Endodermal cell (in vitro differentiated cells): ENCODE data around the gene STEAP1B. TPM values are rescaled to one million over a fixed set of nuclear protein-coding genes. Genes with fewer than 3 reads are reported as not detected.
A peak's percentile ranks its signal among the peaks of the same experiment; 100 is the strongest.

ENCODE experiments used
- DNase-seq: peaks from one replicate; pipeline ENCODE4 v3.0.0-alpha.2; 2017
- H3K27ac ChIP-seq: 2 replicates; pipeline ENCODE4 v1.5.1; 2013; ENCODE audit warnings: mild to moderate bottlenecking, low read depth, low read length, moderate library complexity
- H3K27me3 ChIP-seq: 2 replicates; pipeline ENCODE4 v1.6.1; 2013; ENCODE audit warnings: mild to moderate bottlenecking, low read length, moderate library complexity; ENCODE audit not compliant: insufficient read depth, control insufficient read depth, poor library complexity, severe bottlenecking
- H3K36me3 ChIP-seq: 2 replicates; pipeline ENCODE4 v1.7.0; 2013; ENCODE audit warnings: mild to moderate bottlenecking, low read length, moderate library complexity; ENCODE audit not compliant: control insufficient read depth, insufficient read depth
- H3K4me1 ChIP-seq: one replicate; pipeline ENCODE4 v1.7.0; 2013; ENCODE audit warnings: low read length; ENCODE audit not compliant: control insufficient read depth, insufficient read depth
- H3K4me3 ChIP-seq: 2 replicates; pipeline ENCODE4 v1.5.1; 2013; ENCODE audit warnings: mild to moderate bottlenecking, low read length, moderate library complexity
- H3K9ac ChIP-seq: 2 replicates; pipeline ENCODE4 v1.6.1; 2013; ENCODE audit warnings: mild to moderate bottlenecking, low read length, moderate library complexity; ENCODE audit not compliant: poor library complexity, severe bottlenecking; ENCODE audit errors: extremely low read depth
- H3K9me3 ChIP-seq: 2 replicates; pipeline ENCODE4 v1.6.1; 2013; ENCODE audit warnings: mild to moderate bottlenecking, low read length, moderate library complexity; ENCODE audit not compliant: control insufficient read depth
- H3K27ac Mint-ChIP-seq: 2 replicates; pipeline ENCODE4 v1.8.0; 2020; ENCODE audit warnings: mixed read lengths
- H3K27me3 Mint-ChIP-seq: 2 replicates; pipeline ENCODE4 v1.8.0; 2021; ENCODE audit warnings: mild to moderate bottlenecking, mixed read lengths; ENCODE audit not compliant: insufficient read depth
- H3K36me3 Mint-ChIP-seq: 2 replicates; pipeline ENCODE4 v1.8.0; 2020; ENCODE audit warnings: low read depth, mixed read lengths
- H3K4me1 Mint-ChIP-seq: 2 replicates; pipeline ENCODE4 v1.8.0; 2020; ENCODE audit warnings: mixed read lengths
- H3K4me3 Mint-ChIP-seq: 2 replicates; pipeline ENCODE4 v1.8.0; 2020; ENCODE audit warnings: mild to moderate bottlenecking, moderate library complexity, mixed read lengths
- H3K9me3 Mint-ChIP-seq: 2 replicates; pipeline ENCODE4 v1.8.0; 2020; ENCODE audit warnings: mild to moderate bottlenecking, mixed read lengths
- CTCF ChIP-seq: fragments of 200-600 bp; sonication (generic); conservative IDR thresholded peaks from 2 replicates; pipeline ENCODE4 v1.5.0; 2021; ENCODE audit warnings: antibody characterized with exemption, mild to moderate bottlenecking
- WGBS, 2 experiments: methylation state at CpG; one replicate each; pipeline versions ENCODE4 v1.1.5 to v1.1.7; 2013; ENCODE audit warnings: missing lambda C conversion rate in 2 of 2, mixed read lengths in 1 of 2; ENCODE audit not compliant: insufficient coverage in 1 of 2, insufficient read length in 1 of 2; 5-methylcytosine and 5-hydroxymethylcytosine counted together
- total RNA-seq, 2 donors: library from RNA; stranded (reverse); fragmentation: NEBNext Ultra II Directional in 1 of 2; extraction: Animal tissue kit (Norgen Biotek cat#: 25700) in 1 of 2; gene quantifications; 2 replicates in 1 of 2; 3 replicates in 1 of 2; pipeline ENCODE4 v1.2.1, GENCODE V29; 2021

Gene STEAP1B
- total RNA-seq, 2 donors from 2014 or later: 30.5 to 54.2 TPM

GRCh38 chr7:22445140-22445743, 54.7 kb downstream of the STEAP1B start:
- H3K4me1 ChIP-seq: peaks cover 7% of the 10 kb centered on the region
- H3K4me3 Mint-ChIP-seq: no peak overlapping the region
- no peaks in the 10 kb centered on the region for H3K27me3 Mint-ChIP-seq
- 85 to 89% methylated on average over 10 to 14 of the region's 14 CpGs for WGBS, 2 experiments
- no peak overlapping the region for H3K4me3 ChIP-seq
- H3K27ac Mint-ChIP-seq: no peak overlapping the region
- H3K9ac ChIP-seq: no peak overlapping the region
- TF ChIP-seq CTCF: no peak
- no peaks in the 10 kb centered on the region for H3K9me3 ChIP-seq
- peaks cover 12% of the 10 kb centered on the region for H3K36me3 Mint-ChIP-seq
- H3K36me3 ChIP-seq: no peaks in the 10 kb centered on the region
- H3K9me3 Mint-ChIP-seq: no peaks in the 10 kb centered on the region
- DNase-seq: peak; percentile 61
- peaks cover 26% of the 10 kb centered on the region for H3K4me1 Mint-ChIP-seq
- no peaks in the 10 kb centered on the region for H3K27me3 ChIP-seq
- H3K27ac ChIP-seq: no peak overlapping the region

GRCh38 chr7:22444181-22444971, 55.6 kb downstream of the STEAP1B start:
- Mint-ChIP-seq H3K27ac (no peak overlapping the region), H3K4me3 (no peak overlapping the region), H3K9me3 (no peaks in the 10 kb centered on the region), H3K36me3 (peaks cover 3% of the 10 kb centered on the region), H3K4me1 (peaks cover 26% of the 10 kb centered on the region), H3K27me3 (no peaks in the 10 kb centered on the region)
- no peak overlapping the region for H3K9ac ChIP-seq
- no peak for DNase-seq
- H3K27me3 ChIP-seq: no peaks in the 10 kb centered on the region
- no peak overlapping the region for H3K4me3 ChIP-seq
- 86 to 91% methylated on average over 10 to 13 of the region's 13 CpGs for WGBS, 2 experiments
- H3K4me1 ChIP-seq: peaks cover 7% of the 10 kb centered on the region
- H3K36me3 ChIP-seq: no peaks in the 10 kb centered on the region
- TF ChIP-seq CTCF: no peak
- H3K9me3 ChIP-seq: no peaks in the 10 kb centered on the region
- H3K27ac ChIP-seq: no peak overlapping the region

GRCh38 chr7:22443370-22444180, 56.4 kb downstream of the STEAP1B start:
- no peak overlapping the region for H3K4me3 ChIP-seq
- H3K27ac ChIP-seq: no peak overlapping the region
- Mint-ChIP-seq H3K27ac (no peak overlapping the region), H3K9me3 (no peaks in the 10 kb centered on the region), H3K4me1 (peaks cover 26% of the 10 kb centered on the region), H3K27me3 (no peaks in the 10 kb centered on the region), H3K36me3 (peaks cover under 1% of the 10 kb centered on the region), H3K4me3 (no peak overlapping the region)
- no peak overlapping the region for H3K9ac ChIP-seq
- no peak for DNase-seq
- no peak for TF ChIP-seq CTCF
- peaks cover 6% of the 10 kb centered on the region for H3K9me3 ChIP-seq
- 84 to 86% methylated on average over 6 to 7 of the region's 7 CpGs for WGBS, 2 experiments
- peaks cover 7% of the 10 kb centered on the region for H3K4me1 ChIP-seq
- H3K27me3 ChIP-seq: no peaks in the 10 kb centered on the region
- no peaks in the 10 kb centered on the region for H3K36me3 ChIP-seq
